Heart left ventricle (tissue), 13 donors: ENCODE measurements around the gene ASIC1.

Experiments used
- CTCF ChIP-seq, 12 donors: fragments of 200-600 bp; sonication (generic) in 4 of 12; IDR thresholded peaks; one replicate each; pipeline versions ENCODE4 v1.5.0 to v1.8.0; 2018 to 2022; ENCODE audit warnings: antibody characterized with exemption in 12 of 12, mild to moderate bottlenecking in 5 of 12
- POLR2A ChIP-seq, 2 donors: fragments of 450-650 bp; IDR thresholded peaks; one replicate each; pipeline ENCODE4 v1.6.1; 2017; ENCODE audit warnings: antibody characterized with exemption in 2 of 2, mild to moderate bottlenecking in 2 of 2, moderate library complexity in 2 of 2
- donor health status: ischemic (EF 13 %, LVEDD 7.1; RV severe dilation, severe dysfunction).
- donor health status: DM: no; HTN: yes; CAD: no.
- donor health status: DM: no; HTN: no; CAD: no.
- donor health status: ischemic (EF 25% LVEDD 6.9; RV normal size, moderate dysfunction).
- donor health status: ischemic (EF 25% LVEDD 5.7; RV mildly dilated, moderate dysfunction).
- donor health status: ischemic (EF 35%, LVEDD 5.7; RV mildly dilated, moderate dysfunction).
- donor health status: nonischemic (EF 11% LVEDD 7.7; RV severe dilation, severe dysfunction).
- donor health status: DM: yes; HTN: yes; CAD: no.
- donor health status: PGD.
- donor health status: ischemic (EF 29% LVEDD 5.4; RV normal size, mild dysfunction).
- donor health status: nonischemic (EF 23%, LVEDD 6.1; RV moderate dilation, normal function).

- TF ChIP-seq POLR2A (IDR thresholded peaks at IDR 0.05) (no peak), CTCF (IDR thresholded peaks at IDR 0.05) (no peak)
Observed at GRCh38 chr12:50087151-50087550, 29.8 kb downstream of the ASIC1 start.
